Measurements from ENCODE around the gene OBP2A.

GRCh38 chr9:135547756-135548736, 2.1 kb downstream of the OBP2A start:
- TF ChIP-seq POLR2A (IDR thresholded peaks at IDR 0.05; ENCODE audit: low read depth, low read length) (no peak), CTCF (IDR thresholded peaks at IDR 0.05; ENCODE audit: extremely low read depth in 1 of 2, insufficient read depth in 1 of 2, low read depth in 1 of 2, low read length in 2 of 2) (no peak)
